ENCODE results near the gene PARL.

The PARL gene

GRCh38 chr3:183816681-183817510 is 67.8 kb downstream of the PARL start:
- H3K36me3 ChIP-seq, result peaks cover 20% of the 10 kb centered on the region
- no peaks in the 10 kb centered on the region for H3K9me3 ChIP-seq
- no peaks in the 10 kb centered on the region for H3K27me3 ChIP-seq
- H3K4me1 ChIP-seq (ENCODE audit: control insufficient read depth in 1 of 2, insufficient read depth in 1 of 2, low read depth in 1 of 2, low read length in 1 of 2), result no peaks in the 10 kb centered on the region
- no peak overlapping the region for H3K27ac ChIP-seq
- TF ChIP-seq CTCF (IDR thresholded peaks at IDR 0.05), result no peak
- no peak overlapping the region for H3K4me3 ChIP-seq (ENCODE audit: low read depth in 1 of 2, low read length in 1 of 2)

GRCh38 chr3:183815951-183816475 is 68.7 kb downstream of the PARL start:
- Histone ChIP-seq H3K27me3 (no peaks in the 10 kb centered on the region), H3K27ac (no peak overlapping the region), H3K4me3 (ENCODE audit: low read depth in 1 of 2, low read length in 1 of 2) (no peak overlapping the region), H3K36me3 (peaks cover 29% of the 10 kb centered on the region), H3K9me3 (no peaks in the 10 kb centered on the region), H3K4me1 (ENCODE audit: control insufficient read depth in 1 of 2, insufficient read depth in 1 of 2, low read depth in 1 of 2, low read length in 1 of 2) (no peaks in the 10 kb centered on the region)
- no peak for TF ChIP-seq CTCF (IDR thresholded peaks at IDR 0.05)

GRCh38 chr3:183815563-183815940 is 69.1 kb downstream of the PARL start:
- H3K9me3 ChIP-seq, result no peaks in the 10 kb centered on the region
- H3K27ac ChIP-seq, result no peak overlapping the region
- no peak for TF ChIP-seq CTCF (IDR thresholded peaks at IDR 0.05)
- H3K36me3 ChIP-seq, result peaks cover 33% of the 10 kb centered on the region
- no peak overlapping the region for H3K4me3 ChIP-seq (ENCODE audit: low read depth in 1 of 2, low read length in 1 of 2)
- no peaks in the 10 kb centered on the region for H3K27me3 ChIP-seq
- H3K4me1 ChIP-seq (ENCODE audit: control insufficient read depth in 1 of 2, insufficient read depth in 1 of 2, low read depth in 1 of 2, low read length in 1 of 2), result no peaks in the 10 kb centered on the region

GRCh38 chr3:183814240-183814639 is 70.4 kb downstream of the PARL start:
- Histone ChIP-seq H3K27me3 (no peaks in the 10 kb centered on the region), H3K4me3 (ENCODE audit: low read depth in 1 of 2, low read length in 1 of 2) (no peak overlapping the region), H3K36me3 (peaks cover 45% of the 10 kb centered on the region), H3K27ac (no peak overlapping the region), H3K4me1 (ENCODE audit: control insufficient read depth in 1 of 2, insufficient read depth in 1 of 2, low read depth in 1 of 2, low read length in 1 of 2) (no peaks in the 10 kb centered on the region), H3K9me3 (no peaks in the 10 kb centered on the region)
- TF ChIP-seq CTCF (IDR thresholded peaks at IDR 0.05), result no peak

- TF ChIP-seq CTCF (IDR thresholded peaks at IDR 0.05), result no peak
Observed at GRCh38 chr3:183812761-183813445, 71.8 kb downstream of the PARL start.

More at GRCh38 chr3:183812761-183813445, 71.8 kb downstream of the PARL start:
- Histone ChIP-seq H3K27ac (no peak overlapping the region), H3K36me3 (peaks cover 56% of the 10 kb centered on the region), H3K4me1 (ENCODE audit: control insufficient read depth in 1 of 2, insufficient read depth in 1 of 2, low read depth in 1 of 2, low read length in 1 of 2) (no peaks in the 10 kb centered on the region), H3K4me3 (ENCODE audit: low read depth in 1 of 2, low read length in 1 of 2) (no peak overlapping the region), H3K27me3 (no peaks in the 10 kb centered on the region), H3K9me3 (no peaks in the 10 kb centered on the region)

All from neutrophil (primary cell).